Endothelial cell of umbilical vein (primary cell): ENCODE measurements around the gene PCDH9.

Experiments
- EZH2 ChIP-seq: IDR thresholded peaks from 2 replicates; pipeline ENCODE4 v1.6.1; 2012; ENCODE audit warnings: borderline replicate concordance, low read depth, mild to moderate bottlenecking, moderate library complexity, low read length, inconsistent platforms; ENCODE audit not compliant: severe bottlenecking
- FOS ChIP-seq: IDR thresholded peaks from 2 replicates; pipeline ENCODE4 v1.6.1; 2011; ENCODE audit warnings: mild to moderate bottlenecking, low read length, moderate library complexity, borderline replicate concordance; ENCODE audit not compliant: insufficient read depth
- GATA2 ChIP-seq: IDR thresholded peaks from 2 replicates; pipeline ENCODE4 v1.7.0; 2011; ENCODE audit warnings: low read depth, mild to moderate bottlenecking, moderate library complexity, mixed read lengths, low read length; ENCODE audit not compliant: insufficient read length, insufficient read depth
- JUN ChIP-seq: IDR thresholded peaks from 2 replicates; pipeline ENCODE4 v1.6.1; 2011; ENCODE audit warnings: borderline replicate concordance, low read depth; ENCODE audit not compliant: insufficient read length, insufficient read depth
- MYC ChIP-seq: IDR thresholded peaks from one replicate; pipeline ENCODE4 v1.6.1; 2011; ENCODE audit warnings: mild to moderate bottlenecking, low read depth, low read length
- POLR2A ChIP-seq: IDR thresholded peaks from 2 replicates; pipeline ENCODE4 v1.6.1; 2012; ENCODE audit warnings: low read depth, mild to moderate bottlenecking, control low read depth, low read length
- POLR2AphosphoS5 ChIP-seq: IDR thresholded peaks from 2 replicates; pipeline ENCODE4 v1.6.1; 2012; ENCODE audit warnings: low read depth, mild to moderate bottlenecking, control low read depth, low read length, moderate library complexity; ENCODE audit not compliant: insufficient read depth
- TF ChIP-seq, protein P1 (sequence below), 2 donors: IDR thresholded peaks; 1 replicate in 1 of 2; 2 replicates in 1 of 2; pipeline ENCODE4 v1.5.1; 2011; ENCODE audit warnings: low read length in 2 of 2, mild to moderate bottlenecking in 2 of 2, moderate library complexity in 2 of 2, control low read depth in 1 of 2, inconsistent platforms in 1 of 2, low read depth in 1 of 2; ENCODE audit not compliant: insufficient read depth in 1 of 2; ENCODE audit errors: extremely low read depth in 1 of 2
- TF ChIP-seq, protein P2 (sequence below): IDR thresholded peaks from 2 replicates; pipeline ENCODE4 v1.6.1; 2011; ENCODE audit not compliant: insufficient read depth, insufficient read length

- no peak for TF ChIP-seq POLR2A
- TF ChIP-seq, protein P1, sequence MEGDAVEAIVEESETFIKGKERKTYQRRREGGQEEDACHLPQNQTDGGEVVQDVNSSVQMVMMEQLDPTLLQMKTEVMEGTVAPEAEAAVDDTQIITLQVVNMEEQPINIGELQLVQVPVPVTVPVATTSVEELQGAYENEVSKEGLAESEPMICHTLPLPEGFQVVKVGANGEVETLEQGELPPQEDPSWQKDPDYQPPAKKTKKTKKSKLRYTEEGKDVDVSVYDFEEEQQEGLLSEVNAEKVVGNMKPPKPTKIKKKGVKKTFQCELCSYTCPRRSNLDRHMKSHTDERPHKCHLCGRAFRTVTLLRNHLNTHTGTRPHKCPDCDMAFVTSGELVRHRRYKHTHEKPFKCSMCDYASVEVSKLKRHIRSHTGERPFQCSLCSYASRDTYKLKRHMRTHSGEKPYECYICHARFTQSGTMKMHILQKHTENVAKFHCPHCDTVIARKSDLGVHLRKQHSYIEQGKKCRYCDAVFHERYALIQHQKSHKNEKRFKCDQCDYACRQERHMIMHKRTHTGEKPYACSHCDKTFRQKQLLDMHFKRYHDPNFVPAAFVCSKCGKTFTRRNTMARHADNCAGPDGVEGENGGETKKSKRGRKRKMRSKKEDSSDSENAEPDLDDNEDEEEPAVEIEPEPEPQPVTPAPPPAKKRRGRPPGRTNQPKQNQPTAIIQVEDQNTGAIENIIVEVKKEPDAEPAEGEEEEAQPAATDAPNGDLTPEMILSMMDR (IDR thresholded peaks at IDR 0.05; ENCODE audit: extremely low read depth in 1 of 2, insufficient read depth in 1 of 2, low read depth in 1 of 2, low read length in 2 of 2), result no peak
- no peak for TF ChIP-seq JUN
- no peak for TF ChIP-seq EZH2
- TF ChIP-seq GATA2, result no peak
- TF ChIP-seq POLR2AphosphoS5, result no peak
- TF ChIP-seq FOS, result no peak
- no peak for TF ChIP-seq MYC
- TF ChIP-seq, protein P2, sequence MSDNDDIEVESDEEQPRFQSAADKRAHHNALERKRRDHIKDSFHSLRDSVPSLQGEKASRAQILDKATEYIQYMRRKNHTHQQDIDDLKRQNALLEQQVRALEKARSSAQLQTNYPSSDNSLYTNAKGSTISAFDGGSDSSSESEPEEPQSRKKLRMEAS, result no peak
Observed at GRCh38 chr13:66578305-66578704, 651.8 kb downstream of the PCDH9 start.
